ENCODE results near the gene RHOXF1. TPM values are rescaled to one million over a fixed set of nuclear protein-coding genes. Genes with fewer than 3 reads are reported as not detected.
"Not testable (repeated sequence)": the region's sequence is repeated elsewhere in the genome, so short reads cannot be mapped to it uniquely, and the experiment has no call there.

Gene RHOXF1
- total RNA-seq, 1 experiment from 2014 or later: 0.41 TPM

DNA sequence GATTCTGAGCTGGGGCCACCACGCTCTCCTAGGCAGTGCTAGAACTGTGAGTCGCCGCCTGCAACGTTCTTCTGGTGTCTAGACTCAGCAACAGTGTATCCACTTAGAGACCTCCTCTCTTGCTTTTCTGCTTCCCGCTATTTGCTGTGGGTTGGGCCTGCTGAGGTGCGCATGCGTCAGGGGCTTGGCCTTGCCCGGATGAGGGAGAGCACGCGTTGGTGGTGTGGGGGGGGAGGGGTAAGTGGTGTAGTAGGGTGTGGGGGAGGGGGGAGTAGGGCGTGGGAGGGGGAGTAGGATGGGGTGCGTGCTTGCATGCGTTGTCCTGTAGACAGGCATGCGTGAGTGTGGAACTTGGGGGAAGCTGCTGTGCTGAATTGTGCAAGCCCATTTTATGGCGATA is 38.1 kb downstream of the RHOXF1 start, which contains the start of gene RHOXF2B:
Gene RHOXF2B, minus strand, starts transcription at position 101 of the 400 bp plus-strand sequence. CDS start 138 bp downstream, outside the sequence.
- H3K9me3 ChIP-seq (ENCODE audit: control insufficient read depth, insufficient read depth, low read depth, low read length); in situ Hi-C loops (cut with HindIII; ENCODE audit: low pct_unique_long_range_greater_than_20kb, low sequenced_read_pairs): not testable (repeated sequence)

DNA sequence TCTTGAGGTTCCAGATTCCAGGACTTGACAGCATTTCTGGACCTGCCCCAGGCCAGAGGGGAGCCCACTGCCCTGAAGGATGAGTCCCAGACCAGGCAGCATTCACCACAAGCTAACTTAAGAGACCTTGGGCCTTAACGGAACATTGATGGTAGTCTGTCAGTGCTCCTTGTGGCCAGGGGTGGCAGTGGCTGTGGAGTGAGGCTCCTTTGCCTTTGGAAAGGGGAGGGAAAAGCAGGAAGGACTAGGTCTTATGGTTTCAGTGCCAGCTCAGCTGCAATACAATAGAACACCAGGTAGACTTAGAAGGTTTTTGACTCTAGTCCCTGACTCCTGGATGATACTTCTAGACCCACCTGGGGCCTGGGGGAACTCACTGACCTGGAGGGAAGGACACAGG is 49.5 kb downstream of the RHOXF1 start:
- H3K27me3 ChIP-seq (ENCODE audit: control insufficient read depth, insufficient read depth, low read length); H3K36me3 ChIP-seq (ENCODE audit: control insufficient read depth, insufficient read depth, low read length); H3K9me3 ChIP-seq (ENCODE audit: control insufficient read depth, insufficient read depth, low read depth, low read length); H3K4me1 ChIP-seq (ENCODE audit: control insufficient read depth, insufficient read depth, low read length); in situ Hi-C loops (cut with HindIII; ENCODE audit: low pct_unique_long_range_greater_than_20kb, low sequenced_read_pairs); BruUV-seq (replicated peaks); H3K4me3 ChIP-seq (ENCODE audit: low read depth in 2 of 2, low read length in 2 of 2); ATAC-seq; DNase-seq (ENCODE audit: low read depth, low spot score); POLR2A ChIA-PET; H3K27ac ChIP-seq (ENCODE audit: low read length); intact Hi-C loops (cut with micrococcal nuclease; ENCODE audit: unreplicated experiment); CTCF ChIA-PET: not testable (repeated sequence)

More for the DNA sequence above, 38.1 kb downstream of the RHOXF1 start, which contains the start of gene RHOXF2B:
- H3K4me3 ChIP-seq (ENCODE audit: low read depth in 2 of 2, low read length in 2 of 2); ATAC-seq; H3K4me1 ChIP-seq (ENCODE audit: control insufficient read depth, insufficient read depth, low read length); POLR2A ChIA-PET; CTCF ChIA-PET; H3K27ac ChIP-seq (ENCODE audit: low read length); H3K27me3 ChIP-seq (ENCODE audit: control insufficient read depth, insufficient read depth, low read length); BruUV-seq (replicated peaks); DNase-seq (ENCODE audit: low read depth, low spot score); H3K36me3 ChIP-seq (ENCODE audit: control insufficient read depth, insufficient read depth, low read length); intact Hi-C loops (cut with micrococcal nuclease; ENCODE audit: unreplicated experiment): not testable (repeated sequence)

Other genes with a start within 250 kb of the RHOXF1 start
- 23.4 TPM for gene RNF113A, start 244.2 kb downstream of the RHOXF1 start, total RNA-seq (2021; ENCODE audit: unreplicated experiment)
- gene NDUFA1, start 244.1 kb downstream of the RHOXF1 start, total RNA-seq (2021; ENCODE audit: unreplicated experiment): 252 TPM
- gene AKAP14, start 220.0 kb downstream of the RHOXF1 start, total RNA-seq (2021; ENCODE audit: unreplicated experiment): 0.28 TPM
- gene NKAP, start 172.2 kb downstream of the RHOXF1 start, total RNA-seq (2021; ENCODE audit: unreplicated experiment): 13.6 TPM
- gene RHOXF2B, start 38.2 kb downstream of the RHOXF1 start, total RNA-seq (2021; ENCODE audit: unreplicated experiment): 0.10 TPM
- gene RHOXF2, start 42.7 kb upstream of the RHOXF1 start, total RNA-seq (2021; ENCODE audit: unreplicated experiment): not detected
- gene ZBTB33, start 134.9 kb upstream of the RHOXF1 start, total RNA-seq (2021; ENCODE audit: unreplicated experiment): 21.5 TPM
- 0.31 TPM for gene TMEM255A, start 195.5 kb upstream of the RHOXF1 start, total RNA-seq (2021; ENCODE audit: unreplicated experiment)
- not detected for gene ATP1B4, start 246.2 kb upstream of the RHOXF1 start, total RNA-seq (2021; ENCODE audit: unreplicated experiment)

All from Panc1 (cell line).